ENCODE measurements around the gene CYSRT1. TPM values are rescaled to one million over a fixed set of nuclear protein-coding genes. Genes with fewer than 3 reads are reported as not detected.

Gene CYSRT1
- total RNA-seq, 1 donor from 2014 or later: 2.1 TPM

DNA sequence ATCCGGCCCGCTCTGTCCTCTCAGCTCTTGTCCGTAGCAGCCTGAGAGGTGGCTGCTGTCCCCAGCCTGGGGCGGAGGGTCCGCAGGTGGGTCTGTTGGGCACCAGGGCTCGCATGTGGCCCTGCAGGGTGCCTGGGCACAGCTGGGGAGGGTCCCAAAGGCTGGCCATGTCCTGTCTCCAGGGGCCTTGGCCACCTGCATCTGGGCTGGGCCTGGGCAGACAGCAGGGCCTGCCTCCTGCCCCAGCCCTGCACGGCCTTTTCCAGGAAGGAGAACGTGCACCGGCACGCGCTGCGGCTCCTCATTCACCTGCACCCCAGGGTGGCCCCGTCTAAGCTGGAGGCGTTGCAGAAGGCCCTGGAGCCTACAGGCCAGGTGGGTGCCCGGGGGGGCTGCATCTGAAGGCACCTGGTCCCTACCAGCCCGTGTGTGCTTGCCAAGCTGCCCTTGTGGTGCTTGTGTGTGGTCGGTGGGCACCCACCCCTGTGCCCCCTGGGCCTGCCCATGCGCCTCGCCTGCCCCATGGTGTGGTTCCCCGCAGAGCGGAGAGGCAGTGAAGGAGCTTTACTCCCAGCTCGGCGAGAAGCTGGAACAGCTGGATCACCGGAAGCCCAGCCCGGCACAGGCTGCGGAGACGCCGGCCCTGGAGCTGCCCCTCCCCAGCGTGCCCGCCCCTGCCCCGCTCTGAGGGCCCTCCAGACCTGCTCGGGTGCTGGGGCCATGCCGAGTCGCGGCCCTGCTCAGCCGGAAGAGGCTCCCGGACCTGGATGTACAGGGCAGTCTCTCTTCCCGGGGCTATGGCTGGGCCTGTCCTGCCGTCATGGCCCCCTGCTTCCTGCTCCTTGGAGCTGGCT is 47.5 kb downstream of the CYSRT1 start:
- Mint-ChIP-seq H3K4me1 (ENCODE audit: low read depth, unreplicated experiment) (peaks cover 17% of the 10 kb centered on the region), H3K4me3 (ENCODE audit: unreplicated experiment) (no peak overlapping the region), H3K9me3 (ENCODE audit: unreplicated experiment) (peaks cover 10% of the 10 kb centered on the region), H3K36me3 (ENCODE audit: unreplicated experiment) (no peaks in the 10 kb centered on the region), H3K27me3 (ENCODE audit: unreplicated experiment) (peaks cover 9% of the 10 kb centered on the region), H3K27ac (ENCODE audit: unreplicated experiment) (no peak overlapping the region)
- DNase-seq: no peak
- TF ChIP-seq, protein P1, sequence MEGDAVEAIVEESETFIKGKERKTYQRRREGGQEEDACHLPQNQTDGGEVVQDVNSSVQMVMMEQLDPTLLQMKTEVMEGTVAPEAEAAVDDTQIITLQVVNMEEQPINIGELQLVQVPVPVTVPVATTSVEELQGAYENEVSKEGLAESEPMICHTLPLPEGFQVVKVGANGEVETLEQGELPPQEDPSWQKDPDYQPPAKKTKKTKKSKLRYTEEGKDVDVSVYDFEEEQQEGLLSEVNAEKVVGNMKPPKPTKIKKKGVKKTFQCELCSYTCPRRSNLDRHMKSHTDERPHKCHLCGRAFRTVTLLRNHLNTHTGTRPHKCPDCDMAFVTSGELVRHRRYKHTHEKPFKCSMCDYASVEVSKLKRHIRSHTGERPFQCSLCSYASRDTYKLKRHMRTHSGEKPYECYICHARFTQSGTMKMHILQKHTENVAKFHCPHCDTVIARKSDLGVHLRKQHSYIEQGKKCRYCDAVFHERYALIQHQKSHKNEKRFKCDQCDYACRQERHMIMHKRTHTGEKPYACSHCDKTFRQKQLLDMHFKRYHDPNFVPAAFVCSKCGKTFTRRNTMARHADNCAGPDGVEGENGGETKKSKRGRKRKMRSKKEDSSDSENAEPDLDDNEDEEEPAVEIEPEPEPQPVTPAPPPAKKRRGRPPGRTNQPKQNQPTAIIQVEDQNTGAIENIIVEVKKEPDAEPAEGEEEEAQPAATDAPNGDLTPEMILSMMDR (IDR thresholded peaks at IDR 0.05; ENCODE audit: partially characterized antibody, unreplicated experiment): no peak

DNA sequence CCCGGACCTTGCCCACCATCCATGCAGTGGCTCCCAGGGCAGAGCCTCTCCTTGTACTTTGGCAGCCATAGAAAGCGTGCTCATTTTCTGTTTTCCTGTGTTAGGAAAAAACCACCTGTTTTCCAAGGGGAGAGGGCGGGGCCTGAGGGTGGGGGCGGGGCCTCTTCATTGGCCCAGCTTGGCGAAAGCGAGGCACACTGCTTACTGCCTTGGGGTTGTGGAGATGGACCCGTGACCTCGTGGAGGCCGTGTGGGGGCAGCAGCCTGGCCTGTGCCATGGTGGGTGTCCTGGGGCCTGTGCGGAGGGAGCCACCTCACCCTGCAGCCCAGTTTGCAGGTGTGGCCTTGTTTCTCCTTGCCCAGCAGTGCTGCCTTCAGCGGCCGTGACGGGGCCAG is 48.1 kb downstream of the CYSRT1 start:
- peaks cover 8% of the 10 kb centered on the region for H3K9me3 Mint-ChIP-seq (ENCODE audit: unreplicated experiment)
- H3K36me3 Mint-ChIP-seq (ENCODE audit: unreplicated experiment): no peaks in the 10 kb centered on the region
- peaks cover 11% of the 10 kb centered on the region for H3K27me3 Mint-ChIP-seq (ENCODE audit: unreplicated experiment)
- no peak for DNase-seq
- peaks cover 17% of the 10 kb centered on the region for H3K4me1 Mint-ChIP-seq (ENCODE audit: low read depth, unreplicated experiment)
- H3K27ac Mint-ChIP-seq (ENCODE audit: unreplicated experiment): no peak overlapping the region
- no peak overlapping the region for H3K4me3 Mint-ChIP-seq (ENCODE audit: unreplicated experiment)
- TF ChIP-seq, protein P1 (IDR thresholded peaks at IDR 0.05; ENCODE audit: partially characterized antibody, unreplicated experiment): no peak

DNA sequence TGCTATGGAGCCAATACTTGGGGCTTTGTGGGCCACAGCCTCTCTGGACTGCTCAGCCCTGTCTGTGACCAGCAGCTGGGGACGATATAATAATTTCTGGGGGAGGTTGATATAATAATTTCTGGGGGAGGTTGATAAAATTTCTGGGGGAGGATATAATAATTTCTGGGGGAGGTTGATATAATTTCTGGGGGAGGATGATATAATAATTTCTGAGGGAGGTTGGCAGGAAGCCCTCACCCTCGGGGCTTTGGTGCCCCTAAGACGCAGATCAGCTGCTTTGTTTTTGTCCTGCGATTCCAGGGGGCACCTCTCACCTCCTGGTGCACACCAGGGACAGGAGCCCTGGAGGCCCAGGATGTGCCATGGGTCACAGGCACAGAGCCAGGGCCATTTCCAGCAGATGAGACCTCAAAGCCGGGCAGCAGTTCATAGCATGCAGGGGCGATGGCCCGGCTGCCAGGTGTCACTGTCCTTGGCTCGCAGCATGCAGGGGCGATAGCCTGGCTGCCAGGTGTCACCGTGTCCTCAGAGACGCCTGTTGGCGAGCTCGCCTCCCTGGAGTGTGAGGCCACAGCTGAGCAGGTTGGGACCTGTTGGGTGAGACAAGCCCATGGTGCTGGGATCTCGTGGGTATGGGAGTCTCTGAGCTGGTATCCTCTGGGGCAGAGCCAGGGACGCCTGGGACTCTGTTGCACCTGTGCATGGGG is 48.8 kb downstream of the CYSRT1 start:
- H3K27me3 Mint-ChIP-seq (ENCODE audit: unreplicated experiment): peaks cover 8% of the 10 kb centered on the region
- peaks cover 17% of the 10 kb centered on the region for H3K4me1 Mint-ChIP-seq (ENCODE audit: low read depth, unreplicated experiment)
- H3K9me3 Mint-ChIP-seq (ENCODE audit: unreplicated experiment): peaks cover 6% of the 10 kb centered on the region
- no peaks in the 10 kb centered on the region for H3K36me3 Mint-ChIP-seq (ENCODE audit: unreplicated experiment)
- no peak overlapping the region for H3K4me3 Mint-ChIP-seq (ENCODE audit: unreplicated experiment)
- TF ChIP-seq, protein P1 (IDR thresholded peaks at IDR 0.05; ENCODE audit: partially characterized antibody, unreplicated experiment): no peak
- H3K27ac Mint-ChIP-seq (ENCODE audit: unreplicated experiment): no peak overlapping the region
- DNase-seq: no peak

DNA sequence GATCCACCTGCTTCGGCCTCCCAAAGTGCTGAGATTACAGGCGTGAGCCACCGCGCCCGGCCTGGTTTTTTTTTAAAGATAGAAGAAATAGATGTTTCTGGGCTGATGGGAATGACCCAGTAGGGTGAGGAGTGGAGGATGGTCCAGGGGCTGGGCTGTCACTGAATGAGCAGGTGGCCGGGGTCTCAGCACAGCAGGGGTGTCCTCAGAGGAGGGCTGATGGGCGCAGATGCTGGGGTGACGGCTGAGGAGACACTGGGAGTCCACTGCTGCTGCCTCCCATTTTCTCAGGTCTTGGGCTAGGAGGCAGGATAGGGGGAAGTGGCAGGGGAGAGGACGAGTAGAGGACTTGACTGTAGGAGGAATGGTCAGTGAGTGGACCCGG is 50.2 kb downstream of the CYSRT1 start:
- Mint-ChIP-seq H3K4me3 (ENCODE audit: unreplicated experiment) (no peak overlapping the region), H3K4me1 (ENCODE audit: low read depth, unreplicated experiment) (peaks cover 17% of the 10 kb centered on the region), H3K27me3 (ENCODE audit: unreplicated experiment) (peaks cover 8% of the 10 kb centered on the region), H3K9me3 (ENCODE audit: unreplicated experiment) (peaks cover 6% of the 10 kb centered on the region), H3K36me3 (ENCODE audit: unreplicated experiment) (no peaks in the 10 kb centered on the region), H3K27ac (ENCODE audit: unreplicated experiment) (no peak overlapping the region)
- TF ChIP-seq, protein P1 (IDR thresholded peaks at IDR 0.05; ENCODE audit: partially characterized antibody, unreplicated experiment): no peak
- no peak for DNase-seq

Other genes with a start within 250 kb of the CYSRT1 start
- not detected for gene PTGDS, start 247.7 kb upstream of the CYSRT1 start, total RNA-seq (ENCODE audit: unreplicated experiment)
- gene LCNL1, start 242.2 kb upstream of the CYSRT1 start, total RNA-seq (ENCODE audit: unreplicated experiment): not detected
- gene PAXX, start 232.8 kb upstream of the CYSRT1 start, total RNA-seq (ENCODE audit: unreplicated experiment): 50.7 TPM
- not detected for gene CLIC3, start 228.6 kb upstream of the CYSRT1 start, total RNA-seq (ENCODE audit: unreplicated experiment)
- gene ABCA2, start 196.9 kb upstream of the CYSRT1 start, total RNA-seq (ENCODE audit: unreplicated experiment): 70.7 TPM
- gene FUT7, start 193.1 kb upstream of the CYSRT1 start, total RNA-seq (ENCODE audit: unreplicated experiment): 0.20 TPM
- 260 TPM for gene NPDC1, start 179.0 kb upstream of the CYSRT1 start, total RNA-seq (ENCODE audit: unreplicated experiment)
- 0.69 TPM for gene ENTPD2, start 171.1 kb upstream of the CYSRT1 start, total RNA-seq (ENCODE audit: unreplicated experiment)
- gene SAPCD2, start 154.6 kb upstream of the CYSRT1 start, total RNA-seq (ENCODE audit: unreplicated experiment): 13.5 TPM
- gene UAP1L1, start 147.7 kb upstream of the CYSRT1 start, total RNA-seq (ENCODE audit: unreplicated experiment): 5.1 TPM
- 59.8 TPM for gene MAN1B1, start 138.2 kb upstream of the CYSRT1 start, total RNA-seq (ENCODE audit: unreplicated experiment)
- 30.8 TPM for gene DPP7, start 110.4 kb upstream of the CYSRT1 start, total RNA-seq (ENCODE audit: unreplicated experiment)
- gene GRIN1, start 86.0 kb upstream of the CYSRT1 start, total RNA-seq (ENCODE audit: unreplicated experiment): 5.5 TPM
- gene LRRC26, start 55.1 kb upstream of the CYSRT1 start, total RNA-seq (ENCODE audit: unreplicated experiment): 0.98 TPM
- gene TMEM210, start 53.1 kb upstream of the CYSRT1 start, total RNA-seq (ENCODE audit: unreplicated experiment): not detected
- gene ANAPC2, start 36.6 kb upstream of the CYSRT1 start, total RNA-seq (ENCODE audit: unreplicated experiment): 72.9 TPM
- gene SSNA1, start 36.5 kb upstream of the CYSRT1 start, total RNA-seq (ENCODE audit: unreplicated experiment): 37.3 TPM
- gene TPRN, start 24.4 kb upstream of the CYSRT1 start, total RNA-seq (ENCODE audit: unreplicated experiment): 9.6 TPM
- 36.5 TPM for gene TMEM203, start 19.5 kb upstream of the CYSRT1 start, total RNA-seq (ENCODE audit: unreplicated experiment)
- 31.6 TPM for gene NDOR1, start 19.5 kb upstream of the CYSRT1 start, total RNA-seq (ENCODE audit: unreplicated experiment)
- 24.8 TPM for gene RNF208, start 2.9 kb upstream of the CYSRT1 start, total RNA-seq (ENCODE audit: unreplicated experiment)
- 0.39 TPM for gene RNF224, start 2.3 kb downstream of the CYSRT1 start, total RNA-seq (ENCODE audit: unreplicated experiment)
- not detected for gene SLC34A3, start 5.7 kb downstream of the CYSRT1 start, total RNA-seq (ENCODE audit: unreplicated experiment)
- gene TUBB4B, start 16.1 kb downstream of the CYSRT1 start, total RNA-seq (ENCODE audit: unreplicated experiment): 192 TPM
- not detected for gene STPG3, start 26.1 kb downstream of the CYSRT1 start, total RNA-seq (ENCODE audit: unreplicated experiment)
- gene NELFB, start 30.2 kb downstream of the CYSRT1 start, total RNA-seq (ENCODE audit: unreplicated experiment): 48.5 TPM
- gene TOR4A, start 52.6 kb downstream of the CYSRT1 start, total RNA-seq (ENCODE audit: unreplicated experiment): 1.5 TPM
- 15.2 TPM for gene NRARP, start 77.1 kb downstream of the CYSRT1 start, total RNA-seq (ENCODE audit: unreplicated experiment)
- 24.5 TPM for gene EXD3, start 198.0 kb downstream of the CYSRT1 start, total RNA-seq (ENCODE audit: unreplicated experiment)
- 2.6 TPM for gene NOXA1, start 198.2 kb downstream of the CYSRT1 start, total RNA-seq (ENCODE audit: unreplicated experiment)
- 1.0 TPM for gene ENTPD8, start 216.2 kb downstream of the CYSRT1 start, total RNA-seq (ENCODE audit: unreplicated experiment)
- 131 TPM for gene NSMF, start 234.2 kb downstream of the CYSRT1 start, total RNA-seq (ENCODE audit: unreplicated experiment)